ENCODE data around the gene HEXD.

DNA sequence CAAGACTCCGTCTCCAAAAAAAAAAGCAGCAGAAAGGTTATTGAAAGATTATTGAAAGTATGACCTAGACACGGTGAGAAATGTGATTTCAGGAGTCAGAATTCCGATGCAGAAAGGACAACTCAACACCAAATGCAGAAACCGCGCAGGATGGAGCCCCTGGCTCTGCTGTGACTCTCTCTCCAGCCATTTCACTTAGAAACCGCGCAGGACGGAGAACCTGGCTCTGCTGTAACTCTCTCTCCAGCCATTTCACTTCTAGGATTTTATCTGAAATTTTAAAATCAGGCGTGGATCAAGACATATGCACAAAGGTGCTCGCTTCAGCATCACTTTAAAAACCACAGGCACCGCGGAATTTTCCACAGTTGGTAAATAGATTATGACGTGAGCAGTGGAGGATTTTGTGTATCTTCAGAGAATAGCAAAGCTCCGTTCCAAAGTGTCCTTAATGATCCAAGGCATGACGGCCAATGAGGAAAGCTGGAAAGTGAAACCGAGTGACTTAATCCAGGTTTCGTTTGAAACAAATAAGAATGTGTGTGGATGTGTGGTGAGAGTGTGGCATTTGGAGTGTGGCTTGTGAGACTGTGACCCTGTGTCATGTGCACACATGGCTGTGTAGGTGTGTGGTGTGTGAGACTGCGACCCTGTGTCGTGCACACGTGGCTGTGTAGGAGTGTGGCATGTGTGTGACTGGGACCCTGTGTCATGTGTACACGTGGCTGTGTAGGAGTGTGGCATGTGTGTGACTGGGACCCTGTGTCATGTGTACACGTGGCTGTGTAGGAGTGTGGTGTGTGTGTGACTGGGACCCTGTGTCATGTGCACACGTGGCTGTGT, 37.1 kb upstream of the HEXD start:
- no peak for TF ChIP-seq CTBP1 (IDR thresholded peaks at IDR 0.05; ENCODE audit: borderline replicate concordance)
- TF ChIP-seq L3MBTL2 (conservative IDR thresholded peaks at IDR 0.05): no peak
- no peak for TF ChIP-seq BHLHE40 (IDR thresholded peaks at IDR 0.05; ENCODE audit: borderline replicate concordance)
- no peak for TF ChIP-seq SP1 (IDR thresholded peaks at IDR 0.05)

Data from HEK293T (cell line).